Breast epithelium (tissue), 3 donors: ENCODE data around the gene IVD.

Experiments
- POLR2AphosphoS5 ChIP-seq, 3 donors: sonication (generic); formaldehyde crosslinking; IDR thresholded peaks; one replicate each; pipeline ENCODE4 v1.6.1; 2017; ENCODE audit warnings: antibody characterized with exemption in 3 of 3
- TF ChIP-seq, protein P1 (sequence below), 3 donors: fragments of 450-650 bp; IDR thresholded peaks; one replicate each; pipeline ENCODE4 v1.5.1; 2016 to 2017; ENCODE audit warnings: antibody characterized with exemption in 3 of 3, mild to moderate bottlenecking in 3 of 3, moderate library complexity in 3 of 3

- TF ChIP-seq POLR2AphosphoS5 (IDR thresholded peaks at IDR 0.05), result no peak
- TF ChIP-seq, protein P1, sequence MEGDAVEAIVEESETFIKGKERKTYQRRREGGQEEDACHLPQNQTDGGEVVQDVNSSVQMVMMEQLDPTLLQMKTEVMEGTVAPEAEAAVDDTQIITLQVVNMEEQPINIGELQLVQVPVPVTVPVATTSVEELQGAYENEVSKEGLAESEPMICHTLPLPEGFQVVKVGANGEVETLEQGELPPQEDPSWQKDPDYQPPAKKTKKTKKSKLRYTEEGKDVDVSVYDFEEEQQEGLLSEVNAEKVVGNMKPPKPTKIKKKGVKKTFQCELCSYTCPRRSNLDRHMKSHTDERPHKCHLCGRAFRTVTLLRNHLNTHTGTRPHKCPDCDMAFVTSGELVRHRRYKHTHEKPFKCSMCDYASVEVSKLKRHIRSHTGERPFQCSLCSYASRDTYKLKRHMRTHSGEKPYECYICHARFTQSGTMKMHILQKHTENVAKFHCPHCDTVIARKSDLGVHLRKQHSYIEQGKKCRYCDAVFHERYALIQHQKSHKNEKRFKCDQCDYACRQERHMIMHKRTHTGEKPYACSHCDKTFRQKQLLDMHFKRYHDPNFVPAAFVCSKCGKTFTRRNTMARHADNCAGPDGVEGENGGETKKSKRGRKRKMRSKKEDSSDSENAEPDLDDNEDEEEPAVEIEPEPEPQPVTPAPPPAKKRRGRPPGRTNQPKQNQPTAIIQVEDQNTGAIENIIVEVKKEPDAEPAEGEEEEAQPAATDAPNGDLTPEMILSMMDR (IDR thresholded peaks at IDR 0.05), result no peak
Observed at GRCh38 chr15:40428185-40428584, 22.6 kb downstream of the IVD start.
